Effector CD8-positive, alpha-beta T cell (primary cell): ENCODE measurements around the gene GALNT2.

Source experiments
- DNase-seq: peaks from one replicate; lab custom pipeline; 2025; lab: John Stamatoyannopoulos, UW

Gene GALNT2

GRCh38 chr1:230129341-230129740, 62.3 kb downstream of the GALNT2 start:
- no peak for DNase-seq

GRCh38 chr1:230130172-230130944, 63.3 kb downstream of the GALNT2 start:
- DNase-seq: no peak

- DNase-seq: no peak
Measured at GRCh38 chr1:230131457-230131856, 64.4 kb downstream of the GALNT2 start.

- no peak for DNase-seq
Measured at GRCh38 chr1:230132758-230133157, 65.7 kb downstream of the GALNT2 start.

- no peak for DNase-seq
Measured at GRCh38 chr1:230135726-230136125, 68.7 kb downstream of the GALNT2 start.

- no peak for DNase-seq
Measured at GRCh38 chr1:230136453-230137336, 69.7 kb downstream of the GALNT2 start.

- DNase-seq: no peak
Measured at GRCh38 chr1:230137337-230137815, 70.3 kb downstream of the GALNT2 start.

- no peak for DNase-seq
Measured at GRCh38 chr1:230138561-230139239, 71.7 kb downstream of the GALNT2 start.

- DNase-seq: no peak
Measured at GRCh38 chr1:230139315-230139714, 72.3 kb downstream of the GALNT2 start.

GRCh38 chr1:230139741-230140140, 72.7 kb downstream of the GALNT2 start:
- DNase-seq: no peak

- DNase-seq: no peak
Measured at GRCh38 chr1:230140221-230141020, 73.4 kb downstream of the GALNT2 start.

- no peak for DNase-seq
Measured at GRCh38 chr1:230141021-230141648, 74.1 kb downstream of the GALNT2 start.

- DNase-seq: no peak
Measured at GRCh38 chr1:230141797-230142607, 75.0 kb downstream of the GALNT2 start.

- no peak for DNase-seq
Measured at GRCh38 chr1:230142608-230143210, 75.7 kb downstream of the GALNT2 start.

- DNase-seq: no peak
Measured at GRCh38 chr1:230143534-230143933, 76.5 kb downstream of the GALNT2 start.

GRCh38 chr1:230144010-230144614, 77.1 kb downstream of the GALNT2 start:
- no peak for DNase-seq

GRCh38 chr1:230144758-230145504, 77.9 kb downstream of the GALNT2 start:
- no peak for DNase-seq

GRCh38 chr1:230145505-230145899, 78.5 kb downstream of the GALNT2 start:
- no peak for DNase-seq
